ENCODE results near the gene C16orf78.
"Not testable (repeated sequence)": the region's sequence is repeated elsewhere in the genome, so short reads cannot be mapped to it uniquely, and the experiment has no call there.

The C16orf78 gene

DNA sequence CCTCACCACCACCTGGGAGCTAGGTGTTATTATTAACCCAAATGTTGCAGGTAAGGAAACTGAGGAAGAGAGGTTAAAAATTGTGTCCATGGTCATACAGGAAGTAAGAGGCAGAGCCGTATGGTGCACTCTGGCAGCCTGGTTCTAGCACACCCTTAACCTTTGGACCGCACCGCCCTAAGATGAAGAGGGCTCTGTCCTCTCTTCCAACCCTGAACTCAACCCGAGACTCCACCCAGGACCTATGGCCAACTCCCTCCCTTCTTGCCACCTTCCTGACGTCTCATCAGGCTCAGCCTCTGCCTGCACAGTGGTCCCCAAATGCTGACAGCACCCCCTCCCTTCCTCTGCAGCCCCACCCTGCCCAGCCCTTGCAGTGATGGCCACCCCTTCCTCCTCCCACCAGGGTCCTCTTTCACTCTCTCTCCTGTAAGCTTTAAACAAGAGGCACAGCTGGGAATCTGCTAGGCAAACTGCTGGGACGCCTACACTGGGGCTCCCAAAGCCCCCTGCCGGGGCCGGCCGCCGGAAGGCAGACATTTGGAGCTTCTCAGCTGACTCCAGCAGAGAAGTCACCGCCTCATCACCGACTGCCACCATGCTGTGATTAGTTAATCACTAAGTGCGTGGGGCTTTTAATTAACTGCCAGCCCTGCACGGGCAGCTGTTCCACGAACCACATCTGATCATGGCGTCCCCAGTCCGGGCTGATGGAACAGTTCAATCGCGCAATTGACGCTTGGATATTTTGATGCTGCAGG is 16.7 kb upstream of the C16orf78 start:
- Mint-ChIP-seq H3K4me3 (no peak overlapping the region), H3K9me3 (no peaks in the 10 kb centered on the region), H3K36me3 (ENCODE audit: low read depth) (no peaks in the 10 kb centered on the region), H3K27me3 (peaks cover 3% of the 10 kb centered on the region), H3K27ac (no peak overlapping the region), H3K4me1 (ENCODE audit: low read depth) (no peaks in the 10 kb centered on the region)

DNA sequence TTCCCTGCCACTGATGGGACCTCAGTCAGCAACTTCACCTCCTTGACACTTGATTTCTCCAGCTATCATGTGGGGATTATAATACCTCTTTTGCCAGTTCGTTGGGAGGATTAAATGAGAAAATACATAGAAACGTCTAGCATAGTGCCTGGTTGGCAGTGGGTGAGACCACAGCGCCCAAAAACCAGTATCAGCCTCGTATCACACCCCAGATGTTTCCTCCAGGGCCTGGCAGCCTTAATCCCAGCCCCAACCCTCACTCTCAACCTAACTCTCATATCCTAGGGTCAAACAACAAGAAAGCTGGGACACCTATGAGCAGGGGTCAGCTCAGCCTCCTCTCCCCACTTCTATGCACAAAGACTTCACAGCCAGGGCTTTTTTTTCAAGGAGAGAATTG is 14.0 kb upstream of the C16orf78 start:
- no peak overlapping the region for H3K4me3 Mint-ChIP-seq
- no peak overlapping the region for H3K27ac Mint-ChIP-seq
- peaks cover 2% of the 10 kb centered on the region for H3K27me3 Mint-ChIP-seq
- H3K9me3 Mint-ChIP-seq = no peaks in the 10 kb centered on the region
- H3K4me1 Mint-ChIP-seq (ENCODE audit: low read depth) = no peaks in the 10 kb centered on the region
- H3K36me3 Mint-ChIP-seq (ENCODE audit: low read depth) = no peaks in the 10 kb centered on the region

GRCh38 chr16:49361731-49362130 is 11.9 kb upstream of the C16orf78 start:
- not testable (repeated sequence) for H3K27me3 Mint-ChIP-seq; H3K27ac Mint-ChIP-seq; H3K9me3 Mint-ChIP-seq; H3K4me3 Mint-ChIP-seq; H3K4me1 Mint-ChIP-seq (ENCODE audit: low read depth); H3K36me3 Mint-ChIP-seq (ENCODE audit: low read depth)

DNA sequence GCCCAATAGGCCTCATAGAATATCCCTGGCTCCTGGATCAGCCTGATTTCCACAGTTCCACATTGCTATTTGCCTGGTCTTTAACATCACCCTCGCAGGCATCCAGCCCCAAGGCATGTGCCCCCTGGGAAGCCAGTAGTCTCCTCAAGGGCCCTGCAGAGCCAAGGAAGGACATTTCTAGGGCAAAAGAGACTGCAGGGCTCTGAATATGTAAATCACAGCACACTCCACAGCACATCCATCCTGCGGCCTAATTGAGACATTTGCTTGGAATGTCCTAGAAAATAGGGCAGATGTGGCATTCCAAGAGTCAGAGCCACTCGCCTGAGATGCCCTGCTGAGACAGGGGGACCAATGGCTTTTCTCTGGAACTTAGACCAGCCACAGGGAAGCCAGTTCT is 11.4 kb upstream of the C16orf78 start:
- H3K4me3 Mint-ChIP-seq = no peak overlapping the region
- no peaks in the 10 kb centered on the region for H3K36me3 Mint-ChIP-seq (ENCODE audit: low read depth)
- H3K9me3 Mint-ChIP-seq = no peaks in the 10 kb centered on the region
- no peaks in the 10 kb centered on the region for H3K27me3 Mint-ChIP-seq
- no peak overlapping the region for H3K27ac Mint-ChIP-seq
- no peaks in the 10 kb centered on the region for H3K4me1 Mint-ChIP-seq (ENCODE audit: low read depth)

DNA sequence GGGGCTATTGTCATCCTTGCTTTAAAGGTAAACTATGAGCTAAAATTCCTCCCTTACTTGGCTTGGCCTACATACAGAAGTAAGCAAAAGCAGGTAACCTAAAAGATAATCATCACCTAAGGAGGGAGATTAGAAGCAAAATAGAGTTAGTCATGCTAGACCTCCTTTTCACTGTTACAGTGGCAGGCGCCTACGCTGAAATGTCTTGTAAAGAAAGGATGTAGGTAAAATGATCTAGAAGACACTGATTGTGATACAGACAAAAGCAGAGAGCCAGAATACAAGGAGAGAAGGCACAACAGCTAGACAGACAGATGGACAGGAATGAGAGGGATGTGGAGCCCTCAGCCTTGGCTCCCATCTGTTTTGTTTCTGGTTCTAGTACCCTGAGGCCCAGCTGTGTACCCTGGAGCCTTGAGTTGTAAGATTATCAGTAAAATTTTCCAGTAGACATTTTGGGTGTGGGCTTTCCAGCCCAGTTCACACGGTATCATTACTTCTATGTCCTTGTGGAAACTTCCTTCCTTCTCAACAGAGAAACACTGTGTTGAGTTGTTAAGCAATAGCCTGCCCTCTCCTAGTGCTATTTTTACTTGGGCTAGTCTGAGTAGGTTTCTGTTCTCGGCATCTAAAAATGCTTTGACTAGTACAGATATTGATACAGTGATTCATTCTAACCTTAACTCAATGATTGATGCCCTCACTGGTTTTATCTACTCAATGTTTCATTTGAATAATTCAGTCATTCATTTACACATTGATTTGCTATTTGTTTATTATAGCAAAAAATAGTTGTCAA is 7.7 kb upstream of the C16orf78 start:
- H3K4me3 Mint-ChIP-seq = no peak overlapping the region
- H3K9me3 Mint-ChIP-seq = peaks cover 5% of the 10 kb centered on the region
- H3K27me3 Mint-ChIP-seq = no peaks in the 10 kb centered on the region
- no peaks in the 10 kb centered on the region for H3K36me3 Mint-ChIP-seq (ENCODE audit: low read depth)
- no peak overlapping the region for H3K27ac Mint-ChIP-seq
- H3K4me1 Mint-ChIP-seq (ENCODE audit: low read depth) = no peaks in the 10 kb centered on the region

DNA sequence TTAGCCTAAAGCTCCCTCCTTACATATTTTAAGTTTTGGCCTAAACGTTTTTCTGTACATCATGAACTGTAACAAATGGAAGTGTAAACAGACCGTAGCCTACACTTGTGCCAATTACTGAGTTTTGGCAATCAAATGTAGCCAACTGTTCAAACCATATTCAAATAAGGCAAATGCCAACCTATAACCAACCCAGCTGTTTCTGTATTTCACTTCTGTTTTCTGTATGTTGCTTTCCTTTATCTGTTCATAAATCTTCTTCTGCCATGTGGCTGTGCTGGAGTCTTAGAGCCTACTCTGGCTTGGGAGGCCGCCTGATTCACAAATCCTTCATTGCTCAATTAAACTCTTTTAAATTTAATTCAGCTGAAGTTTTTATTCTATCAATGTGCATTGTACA is 6.9 kb upstream of the C16orf78 start:
- Mint-ChIP-seq H3K36me3 (ENCODE audit: low read depth) (no peaks in the 10 kb centered on the region), H3K4me1 (ENCODE audit: low read depth) (no peaks in the 10 kb centered on the region), H3K27me3 (no peaks in the 10 kb centered on the region), H3K27ac (no peak overlapping the region), H3K9me3 (peaks cover 5% of the 10 kb centered on the region), H3K4me3 (no peak overlapping the region)

GRCh38 chr16:49369651-49370611 is 3.7 kb upstream of the C16orf78 start:
- Mint-ChIP-seq H3K27me3 (no peaks in the 10 kb centered on the region), H3K27ac (no peak overlapping the region)

GRCh38 chr16:49376206-49376605 is 2.6 kb downstream of the C16orf78 start:
- H3K27me3 Mint-ChIP-seq = no peaks in the 10 kb centered on the region
- H3K9me3 Mint-ChIP-seq = no peaks in the 10 kb centered on the region
- no peaks in the 10 kb centered on the region for H3K36me3 Mint-ChIP-seq (ENCODE audit: low read depth)
- no peak overlapping the region for H3K4me3 Mint-ChIP-seq
- no peak overlapping the region for H3K27ac Mint-ChIP-seq
- H3K4me1 Mint-ChIP-seq (ENCODE audit: low read depth) = no peaks in the 10 kb centered on the region

More at GRCh38 chr16:49369651-49370611, 3.7 kb upstream of the C16orf78 start:
- no peak overlapping the region for H3K4me3 Mint-ChIP-seq
- H3K9me3 Mint-ChIP-seq = peaks cover 5% of the 10 kb centered on the region
- no peaks in the 10 kb centered on the region for H3K36me3 Mint-ChIP-seq (ENCODE audit: low read depth)
- no peaks in the 10 kb centered on the region for H3K4me1 Mint-ChIP-seq (ENCODE audit: low read depth)

DNA sequence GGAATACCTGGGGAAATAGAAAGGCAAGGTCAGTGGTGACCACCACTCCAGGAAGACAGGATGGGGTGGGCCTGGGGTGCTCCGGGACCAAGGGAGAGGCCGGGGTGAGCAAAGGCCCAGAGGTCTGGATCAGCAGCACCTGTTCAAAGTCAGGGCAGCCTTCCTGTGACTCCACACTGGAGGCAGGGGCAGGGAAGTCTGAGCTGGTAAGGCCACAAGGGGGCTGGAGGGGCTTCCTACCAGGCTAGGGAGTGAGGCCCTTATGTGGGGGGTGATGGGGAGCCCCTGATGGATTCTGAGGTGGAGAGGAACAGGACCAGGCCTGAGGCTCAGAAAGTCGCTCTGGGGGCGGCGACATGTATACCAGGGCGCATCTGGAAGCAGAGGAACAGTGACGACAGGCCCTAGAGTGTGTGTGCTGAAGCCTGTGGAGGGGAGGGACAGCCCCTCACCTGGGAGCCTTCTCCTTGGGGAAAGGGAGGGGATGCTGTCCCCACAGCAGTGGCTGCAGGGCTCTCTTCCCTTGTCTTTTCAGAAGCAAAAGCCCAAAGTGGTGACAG is 3.7 kb downstream of the C16orf78 start:
- no peaks in the 10 kb centered on the region for H3K36me3 Mint-ChIP-seq (ENCODE audit: low read depth)
- no peak overlapping the region for H3K4me3 Mint-ChIP-seq
- no peaks in the 10 kb centered on the region for H3K27me3 Mint-ChIP-seq
- no peaks in the 10 kb centered on the region for H3K4me1 Mint-ChIP-seq (ENCODE audit: low read depth)
- H3K9me3 Mint-ChIP-seq = no peaks in the 10 kb centered on the region
- H3K27ac Mint-ChIP-seq = no peak overlapping the region

GRCh38 chr16:49378238-49378637 is 4.6 kb downstream of the C16orf78 start:
- Mint-ChIP-seq H3K27me3 (no peaks in the 10 kb centered on the region), H3K4me3 (no peak overlapping the region), H3K9me3 (peaks cover 8% of the 10 kb centered on the region), H3K4me1 (ENCODE audit: low read depth) (no peaks in the 10 kb centered on the region), H3K27ac (no peak overlapping the region), H3K36me3 (ENCODE audit: low read depth) (no peaks in the 10 kb centered on the region)

DNA sequence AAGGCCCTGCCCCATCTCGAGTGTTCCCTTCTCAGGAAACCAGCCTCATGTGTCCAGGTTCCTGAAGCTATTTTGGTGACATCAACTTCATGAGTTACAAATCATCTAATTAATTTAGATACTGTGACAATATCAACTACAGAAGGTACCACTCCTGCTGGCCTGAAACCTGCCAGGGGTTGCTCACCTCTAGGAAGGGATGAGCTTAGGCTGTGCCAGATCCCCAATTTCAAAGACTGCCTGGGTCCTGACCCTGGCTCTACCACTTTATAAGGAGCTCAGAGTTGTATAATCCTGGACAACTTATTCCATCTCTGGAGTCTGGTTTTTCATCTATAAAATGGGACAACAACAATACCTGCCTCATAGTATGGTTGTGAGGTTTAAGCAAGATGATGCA is 5.2 kb downstream of the C16orf78 start:
- Mint-ChIP-seq H3K27ac (no peak overlapping the region), H3K4me3 (no peak overlapping the region), H3K36me3 (ENCODE audit: low read depth) (no peaks in the 10 kb centered on the region), H3K27me3 (no peaks in the 10 kb centered on the region), H3K4me1 (ENCODE audit: low read depth) (no peaks in the 10 kb centered on the region), H3K9me3 (peaks cover 12% of the 10 kb centered on the region)

GRCh38 chr16:49382916-49383315 is 9.3 kb downstream of the C16orf78 start:
- H3K4me1 Mint-ChIP-seq (ENCODE audit: low read depth) = no peaks in the 10 kb centered on the region
- H3K4me3 Mint-ChIP-seq = no peak overlapping the region
- H3K27ac Mint-ChIP-seq = no peak overlapping the region
- H3K36me3 Mint-ChIP-seq (ENCODE audit: low read depth) = no peaks in the 10 kb centered on the region
- peaks cover 15% of the 10 kb centered on the region for H3K9me3 Mint-ChIP-seq
- H3K27me3 Mint-ChIP-seq = no peaks in the 10 kb centered on the region

DNA sequence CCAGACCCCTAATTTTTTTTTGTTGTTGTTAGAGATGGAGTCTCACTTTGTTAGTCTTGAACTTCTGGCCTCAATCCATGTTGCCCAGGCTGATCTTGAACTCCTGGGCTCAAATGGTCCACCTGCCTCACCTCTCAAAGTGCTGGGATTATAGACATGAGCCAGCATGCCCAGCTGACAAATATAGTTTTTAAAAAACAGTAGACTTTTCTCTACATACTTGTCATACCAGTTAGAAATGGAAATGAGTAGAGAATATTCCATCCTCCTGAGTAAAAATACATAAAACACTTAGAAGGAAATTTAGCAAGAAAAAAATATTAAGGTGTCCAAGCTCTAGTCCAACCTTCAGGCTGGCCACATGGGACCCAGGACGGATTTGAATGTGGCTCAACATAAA is 21.4 kb downstream of the C16orf78 start:
- Mint-ChIP-seq H3K4me3 (no peak overlapping the region), H3K27ac (no peak overlapping the region), H3K36me3 (ENCODE audit: low read depth) (no peaks in the 10 kb centered on the region), H3K9me3 (no peaks in the 10 kb centered on the region), H3K4me1 (ENCODE audit: low read depth) (no peaks in the 10 kb centered on the region), H3K27me3 (peaks cover 25% of the 10 kb centered on the region)

DNA sequence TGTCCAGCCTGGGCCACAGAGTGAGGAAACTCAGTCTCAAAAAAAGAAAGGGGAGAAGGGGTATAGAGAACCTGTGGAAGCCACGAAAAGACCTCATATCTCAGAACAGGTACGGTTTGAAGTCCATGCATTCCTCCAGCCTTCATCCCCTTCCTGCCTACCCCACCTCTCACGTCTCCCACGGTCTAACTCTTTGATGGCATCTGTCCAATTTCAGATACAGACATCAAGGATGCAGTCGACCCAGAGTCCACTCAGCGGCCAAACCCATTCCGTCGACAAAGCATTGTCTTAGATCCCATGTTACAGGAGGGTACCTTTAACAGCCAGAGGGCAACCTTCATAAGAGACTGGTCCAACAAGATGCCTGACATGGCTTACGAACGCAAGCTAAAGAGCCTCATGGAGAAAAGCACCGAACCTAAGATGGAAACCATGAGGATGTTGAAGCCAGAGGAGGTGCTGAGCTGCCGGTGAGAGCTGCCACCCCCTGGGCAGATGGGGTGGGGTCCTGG is 22.7 kb downstream of the C16orf78 start:
- Mint-ChIP-seq H3K36me3 (ENCODE audit: low read depth) (no peaks in the 10 kb centered on the region), H3K27me3 (peaks cover 20% of the 10 kb centered on the region), H3K4me3 (no peak overlapping the region), H3K4me1 (ENCODE audit: low read depth) (no peaks in the 10 kb centered on the region), H3K9me3 (no peaks in the 10 kb centered on the region), H3K27ac (no peak overlapping the region)

Measured in stimulated activated naive CD8-positive, alpha-beta T cell treated with anti-CD3 and anti-CD28 coated beads, Interleukin-15, Interleukin-2, amounts not matched to agents 100 ng/mL and 50 ng/mL, for 24 hours (primary cell).